Bone marrow (tissue), 2 donors: ENCODE results near the gene SEMA4D.

ENCODE experiments used
- DNase-seq, 2 donors: peaks; one replicate each; lab custom pipeline; 2025; lab: John Stamatoyannopoulos, UW

The SEMA4D gene

GRCh38 chr9:89497978-89498851 is at the start of gene SEMA4D:
TSS of gene SEMA4D (minus strand) at chr9:89498113. CDS start at chr9:89405456, 92,657 bp downstream.
- DNase-seq = peak in 1 of 2 donors; percentile 58

- no peak for DNase-seq
Measured at GRCh38 chr9:89547000-89547399, 49.1 kb upstream of the SEMA4D start.

GRCh38 chr9:89544279-89544661 is 46.4 kb upstream of the SEMA4D start:
- no peak for DNase-seq

- DNase-seq = no peak
Measured at GRCh38 chr9:89543621-89544278, 45.8 kb upstream of the SEMA4D start.

- no peak for DNase-seq
Measured at GRCh38 chr9:89543111-89543510, 45.2 kb upstream of the SEMA4D start.

GRCh38 chr9:89542401-89543021 is 44.6 kb upstream of the SEMA4D start:
- DNase-seq = no peak

GRCh38 chr9:89541798-89542197 is 43.9 kb upstream of the SEMA4D start:
- no peak for DNase-seq

- no peak for DNase-seq
Measured at GRCh38 chr9:89539374-89539773, 41.5 kb upstream of the SEMA4D start.

- no peak for DNase-seq
Measured at GRCh38 chr9:89538871-89539270, 41.0 kb upstream of the SEMA4D start.

- no peak for DNase-seq
Measured at GRCh38 chr9:89537166-89537565, 39.3 kb upstream of the SEMA4D start.

GRCh38 chr9:89536600-89536999 is 38.7 kb upstream of the SEMA4D start:
- DNase-seq = no peak

GRCh38 chr9:89536145-89536574 is 38.2 kb upstream of the SEMA4D start:
- peak in 1 of 2 donors; percentile 83 for DNase-seq

GRCh38 chr9:89535461-89535860 is 37.5 kb upstream of the SEMA4D start:
- no peak for DNase-seq

- no peak for DNase-seq
Measured at GRCh38 chr9:89534515-89535287, 36.8 kb upstream of the SEMA4D start.

GRCh38 chr9:89533411-89534095 is 35.6 kb upstream of the SEMA4D start:
- DNase-seq = no peak

- DNase-seq = no peak
Measured at GRCh38 chr9:89532944-89533343, 35.0 kb upstream of the SEMA4D start.

GRCh38 chr9:89532478-89532877 is 34.6 kb upstream of the SEMA4D start:
- no peak for DNase-seq

- DNase-seq = no peak
Measured at GRCh38 chr9:89531766-89532165, 33.9 kb upstream of the SEMA4D start.

- no peak for DNase-seq
Measured at GRCh38 chr9:89530726-89531125, 32.8 kb upstream of the SEMA4D start.

- DNase-seq = peak in 1 of 2 donors; percentile 89
Measured at GRCh38 chr9:89529243-89530035, 31.5 kb upstream of the SEMA4D start.

- no peak for DNase-seq
Measured at GRCh38 chr9:89528540-89528939, 30.6 kb upstream of the SEMA4D start.
